Esophagus mucosa (tissue), 1 donor: ENCODE data around the gene RFX2. TPM values are rescaled to one million over a fixed set of nuclear protein-coding genes. Genes with fewer than 3 reads are reported as not detected.

Source experiments
- ATAC-seq: fragments of 200-7000 bp; cut with Tn5 transposase; one replicate; pipeline ENCODE4 v1.9.1; 2020
- total RNA-seq: library from RNA; stranded (reverse); gene quantifications from one replicate; pipeline ENCODE4 v1.2.4, GENCODE V29; 2023
- donor health status: DM: yes; HTN: yes; CAD: no.

The RFX2 gene
- total RNA-seq, 1 donor from 2014 or later, result 4.5 TPM

- peak; percentile 92 for ATAC-seq
Measured at GRCh38 chr19:6103217-6103644, 7.1 kb downstream of the RFX2 start.

DNA sequence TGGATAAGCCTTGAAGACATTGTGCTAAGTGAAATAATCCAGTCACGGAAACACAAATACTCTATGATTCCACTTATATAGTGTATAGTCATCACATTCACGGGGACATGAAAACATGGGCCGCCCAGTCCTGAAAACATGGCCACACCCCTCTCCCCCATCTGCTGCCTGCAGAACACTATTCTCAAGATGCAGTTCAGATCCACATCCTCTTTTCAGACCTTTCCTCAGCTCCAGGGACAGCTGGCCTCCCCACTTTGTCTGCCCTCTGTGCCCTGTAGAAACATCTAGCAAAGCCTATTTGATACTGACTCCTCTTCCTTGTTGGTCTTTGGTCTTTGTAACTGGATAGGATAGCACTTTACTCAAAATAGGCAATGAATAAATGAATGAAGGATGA lies 8.3 kb downstream of the RFX2 start:
- ATAC-seq, result peak; percentile 44

DNA sequence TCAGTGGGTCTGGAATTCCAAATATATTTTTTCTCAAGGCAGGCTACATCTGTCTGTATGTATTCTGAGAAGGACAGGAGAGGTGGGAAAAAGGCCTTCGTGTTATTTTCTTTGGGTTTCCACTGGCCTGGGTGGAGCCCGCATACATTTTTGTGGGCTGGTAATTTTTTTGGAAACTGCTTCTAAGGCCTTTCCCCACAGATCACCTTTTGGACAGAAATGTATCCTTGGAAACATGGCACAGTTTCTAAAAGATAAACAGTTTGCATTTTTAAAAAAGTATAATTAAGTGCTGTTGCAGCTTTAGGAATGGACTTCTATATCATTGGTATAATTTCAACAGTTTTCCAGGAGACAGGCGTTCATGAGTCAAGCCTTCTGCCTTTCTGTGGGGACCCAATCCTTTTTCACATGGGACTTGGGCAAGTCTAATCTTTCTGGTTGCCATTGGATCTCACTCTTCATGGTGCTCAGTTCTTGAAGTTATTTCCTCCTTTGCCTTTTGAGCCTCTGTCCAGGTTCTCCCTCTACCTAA lies 8.9 kb downstream of the RFX2 start:
- no peak for ATAC-seq

GRCh38 chr19:6100284-6100915 lies 9.9 kb downstream of the RFX2 start:
- no peak for ATAC-seq

DNA sequence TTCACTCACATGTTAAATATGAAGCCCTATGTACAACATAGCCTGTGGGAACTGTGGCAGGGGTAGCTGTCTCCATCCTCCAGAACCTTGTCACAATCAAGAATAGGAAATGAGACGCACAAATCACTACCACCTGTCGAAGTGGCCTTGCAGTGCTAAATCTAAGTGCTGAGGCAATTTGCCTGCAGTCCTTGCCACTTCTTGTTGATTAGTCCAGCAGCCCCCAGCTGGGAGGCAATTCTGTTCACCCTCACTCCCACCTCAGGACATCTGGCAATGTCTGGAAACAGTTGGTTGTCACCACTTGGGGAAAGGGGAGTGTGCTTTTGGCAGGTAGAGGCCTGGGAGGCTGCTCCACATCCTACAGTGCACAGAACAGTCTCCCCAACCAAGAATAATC lies 10.7 kb downstream of the RFX2 start:
- ATAC-seq, result no peak

DNA sequence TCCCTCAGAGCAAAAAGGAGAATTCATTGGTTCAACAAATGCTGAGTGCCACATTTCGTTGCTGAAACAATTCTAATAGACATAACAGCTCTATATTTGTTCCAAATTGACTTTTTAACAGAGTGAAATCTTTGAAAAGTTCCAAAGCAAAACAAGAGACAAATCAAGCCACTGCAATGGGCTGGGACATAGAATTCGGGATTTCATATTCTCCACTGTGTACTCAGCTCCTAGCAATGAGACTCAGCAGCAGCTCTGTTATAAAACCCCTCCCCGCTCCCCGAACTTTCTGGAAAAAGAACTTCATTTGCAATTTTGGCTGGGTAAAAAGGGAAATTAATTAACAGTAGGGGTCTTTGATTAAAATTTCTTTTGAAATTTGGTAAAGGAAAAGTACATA lies 11.3 kb downstream of the RFX2 start:
- ATAC-seq, result no peak

DNA sequence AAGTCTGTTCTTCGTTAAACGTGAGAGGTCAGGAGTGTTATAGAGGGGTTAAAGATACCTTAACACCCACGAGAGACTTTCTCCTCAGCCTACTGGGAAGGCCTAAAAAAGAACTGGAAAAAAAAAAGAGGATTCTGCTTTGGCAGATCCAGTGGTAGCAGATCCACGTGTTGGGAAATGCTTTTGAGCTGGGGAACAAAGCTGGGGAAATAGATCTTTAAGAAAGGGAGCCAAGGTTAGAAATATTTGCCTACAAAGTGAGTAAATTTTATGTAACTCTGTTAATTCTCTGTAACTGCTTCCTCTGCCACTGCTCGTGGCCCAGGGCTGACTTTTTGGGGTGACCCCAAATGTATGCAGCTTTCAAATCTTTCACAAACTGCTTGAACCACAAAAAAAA lies 11.7 kb downstream of the RFX2 start:
- ATAC-seq, result no peak

DNA sequence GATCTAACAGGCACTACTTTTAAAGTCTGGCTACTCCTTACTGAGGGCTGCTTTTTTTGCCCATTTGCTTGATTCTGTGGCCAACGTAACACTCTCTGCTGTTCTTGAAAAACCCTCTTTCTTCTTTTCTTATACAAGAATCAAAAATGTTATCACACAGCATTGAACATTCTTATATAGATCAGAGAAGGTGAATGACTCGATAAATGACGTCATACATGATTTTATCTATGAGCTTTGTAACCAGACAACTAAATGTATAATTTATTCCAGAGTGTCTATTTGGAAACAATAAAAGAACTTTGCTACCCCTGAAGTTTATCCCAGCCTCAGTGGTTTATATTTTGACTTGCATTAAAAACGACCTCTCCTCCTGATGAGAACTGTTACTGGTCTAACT lies 12.4 kb downstream of the RFX2 start:
- ATAC-seq, result no peak

DNA sequence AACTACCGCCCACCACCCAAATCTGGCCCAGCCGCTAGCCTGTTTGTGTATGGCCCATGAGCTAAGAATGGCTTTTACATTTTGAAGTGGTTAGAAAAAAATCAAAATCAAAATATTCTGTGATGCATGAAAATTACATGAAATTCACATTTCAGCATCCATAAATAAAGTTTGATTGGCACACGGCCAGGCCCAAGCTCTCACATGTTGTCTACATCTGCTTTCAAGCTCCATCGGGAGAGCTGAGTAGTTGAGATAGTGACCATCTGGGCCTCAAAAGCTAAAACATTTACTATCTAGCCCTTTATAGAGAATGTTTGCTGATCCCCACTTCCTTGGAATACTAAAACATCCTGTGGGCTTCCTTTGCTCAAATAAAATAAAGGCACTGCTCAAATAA lies 14.5 kb downstream of the RFX2 start:
- ATAC-seq, result no peak

- ATAC-seq, result peak; percentile 96
Measured at GRCh38 chr19:6092329-6093286, 17.7 kb downstream of the RFX2 start.

DNA sequence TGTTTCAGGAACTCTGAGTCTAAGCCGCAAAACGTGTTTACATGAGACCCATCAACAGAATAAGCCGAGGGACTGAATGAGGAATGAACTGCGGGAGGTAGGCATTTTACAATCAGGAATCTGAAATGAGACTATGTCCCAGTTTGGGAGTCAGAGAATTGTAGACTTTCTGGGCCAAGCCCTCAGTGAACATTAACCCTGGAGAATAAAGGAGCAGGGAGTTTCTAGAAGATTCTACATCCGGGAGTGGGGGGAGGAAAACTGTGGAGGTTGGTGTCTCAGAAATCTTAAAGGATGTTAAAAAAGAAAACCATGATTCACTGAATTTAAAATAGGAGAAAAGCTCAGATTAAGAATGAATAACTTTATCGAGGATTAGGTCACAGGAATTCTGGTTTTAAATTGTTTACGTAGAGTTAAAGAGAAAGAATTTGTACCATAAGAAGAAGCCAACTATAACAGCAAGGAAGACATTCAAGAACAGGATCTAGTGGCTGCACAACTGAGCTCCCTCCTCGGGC lies 18.5 kb downstream of the RFX2 start:
- ATAC-seq, result no peak

DNA sequence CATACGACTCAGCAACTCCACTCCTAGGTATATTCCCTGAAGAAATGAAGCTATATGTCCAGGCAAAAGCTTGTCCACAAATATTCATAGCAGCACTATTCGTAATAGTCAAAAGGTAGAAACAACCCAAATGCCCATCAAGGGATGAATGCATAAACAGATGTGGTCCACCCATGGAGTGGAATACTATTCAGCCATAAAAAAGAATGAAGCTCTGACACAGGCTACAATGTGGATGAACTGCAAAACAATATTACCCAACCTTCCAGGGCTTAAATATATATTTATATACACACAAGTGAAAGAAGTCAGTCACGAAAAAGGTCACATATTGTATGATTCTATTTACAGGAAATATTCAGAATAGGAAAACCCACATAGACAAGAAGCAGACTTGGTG lies 19.7 kb downstream of the RFX2 start:
- no peak for ATAC-seq

DNA sequence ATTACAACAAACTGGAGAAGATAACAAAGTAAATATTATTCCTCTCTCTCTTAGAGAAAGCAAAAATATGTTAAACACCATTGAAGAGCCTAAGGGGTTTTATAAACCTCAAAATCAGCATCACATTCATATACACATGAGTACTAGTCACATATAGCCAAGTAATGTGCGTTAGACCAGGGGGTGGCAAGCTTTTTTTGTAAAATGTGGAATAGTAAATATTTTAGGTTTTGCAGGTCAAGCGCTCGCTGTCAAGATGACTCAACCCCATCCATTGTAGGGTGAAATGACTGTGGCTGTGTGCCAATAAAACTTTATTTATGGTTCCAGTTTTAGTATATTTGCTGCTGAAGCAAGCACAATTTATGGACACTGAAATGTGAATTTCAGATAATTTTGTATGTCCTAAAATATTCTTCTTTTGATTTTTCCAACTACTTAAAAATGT lies 21.7 kb downstream of the RFX2 start:
- ATAC-seq, result no peak

- ATAC-seq, result peak; percentile 3
Measured at GRCh38 chr19:6087074-6087571, 23.2 kb downstream of the RFX2 start.

DNA sequence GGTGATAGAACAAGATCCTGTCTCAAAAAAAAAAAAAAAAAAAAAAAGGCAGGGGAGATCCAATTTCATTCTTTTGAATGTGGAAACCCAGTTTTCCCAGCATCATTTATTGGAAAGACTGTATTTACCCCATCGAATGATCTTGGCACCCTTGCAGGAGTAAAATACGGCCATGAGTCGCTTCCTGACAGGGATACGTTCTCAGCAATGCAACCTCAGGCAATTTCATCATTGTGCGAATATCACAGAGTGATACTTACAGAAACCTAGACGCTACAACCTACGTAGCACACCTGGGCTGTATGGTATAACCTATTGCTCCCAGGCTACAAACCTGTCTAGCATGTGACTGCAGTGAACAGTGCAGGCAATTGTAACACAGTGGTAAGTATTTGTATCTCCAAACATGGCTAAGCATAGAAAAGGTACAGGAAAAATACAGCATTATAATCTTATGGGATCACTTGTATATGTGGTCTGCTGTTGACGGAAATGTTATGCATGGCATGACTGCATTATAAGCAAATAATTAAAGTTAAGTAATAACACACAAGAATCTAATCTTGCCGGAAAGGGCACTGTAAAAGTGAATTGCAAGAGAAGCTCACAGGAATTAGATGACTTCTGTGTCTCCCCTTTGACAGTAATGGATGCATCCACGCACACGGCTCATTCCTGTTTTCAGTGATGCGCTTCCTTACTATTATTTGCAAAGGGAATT lies 24.1 kb downstream of the RFX2 start:
- peak; percentile 30 for ATAC-seq

GRCh38 chr19:6084821-6085220 lies 25.5 kb downstream of the RFX2 start:
- ATAC-seq, result no peak

GRCh38 chr19:6079107-6079506 lies 31.2 kb downstream of the RFX2 start:
- ATAC-seq, result no peak

GRCh38 chr19:6078068-6078467 lies 32.2 kb downstream of the RFX2 start:
- ATAC-seq, result no peak

GRCh38 chr19:6076675-6077463 lies 33.4 kb downstream of the RFX2 start:
- ATAC-seq, result peak; percentile 59

DNA sequence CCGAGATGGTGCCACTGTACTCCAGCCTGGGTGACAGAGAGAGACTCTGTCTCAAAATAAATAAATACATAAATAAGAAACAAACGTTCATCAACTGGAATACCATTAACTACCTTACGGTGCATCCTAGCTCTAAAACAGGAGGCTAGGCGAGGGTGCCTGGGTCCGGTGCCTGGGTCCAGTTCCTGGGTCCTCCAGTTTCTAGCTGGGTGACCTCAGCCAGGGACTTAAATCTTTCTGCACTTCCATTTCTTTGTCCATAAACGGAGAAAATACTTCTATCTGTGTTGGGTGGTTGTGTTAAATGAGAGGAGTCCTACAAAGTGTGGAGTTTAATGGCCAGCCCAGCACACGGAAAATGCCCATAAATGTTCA lies 34.0 kb downstream of the RFX2 start:
- no peak for ATAC-seq

GRCh38 chr19:6074709-6075403 lies 35.4 kb downstream of the RFX2 start:
- ATAC-seq, result no peak
